HG03095 (cell line): ENCODE data around the gene MCM8.

Source experiments
- ATAC-seq: cut with Tn5 transposase; IDR thresholded peaks from one replicate; pipeline ENCODE4 v1.9.1; 2021; ENCODE audit warnings: moderate library complexity; ENCODE audit not compliant: unreplicated experiment

Gene MCM8

GRCh38 chr20:6040540-6040939 is 90.1 kb downstream of the MCM8 start:
- no peak for ATAC-seq

- ATAC-seq = no peak
These were observed 90.7 kb downstream of the MCM8 start for GRCh38 chr20:6040958-6041807.

- no peak for ATAC-seq
These were observed 91.4 kb downstream of the MCM8 start for GRCh38 chr20:6041808-6042265.

- ATAC-seq = no peak
These were observed 93.7 kb downstream of the MCM8 start for GRCh38 chr20:6044115-6044514.

GRCh38 chr20:6045566-6045965 is 95.1 kb downstream of the MCM8 start:
- no peak for ATAC-seq

GRCh38 chr20:6046432-6046831 is 96.0 kb downstream of the MCM8 start:
- ATAC-seq = no peak

GRCh38 chr20:6048391-6048790 is 97.9 kb downstream of the MCM8 start:
- no peak for ATAC-seq
